Testis (tissue), 2 donors: ENCODE results near the gene COCH.
"Not testable (repeated sequence)": the region's sequence is repeated elsewhere in the genome, so short reads cannot be mapped to it uniquely, and the experiment has no call there.

Source experiments
- CTCF ChIP-seq, 3 experiments: fragments of 450-650 bp in 2 of 3; fragments of 200-600 bp in 1 of 3; sonication (generic) in 1 of 3; IDR thresholded peaks; one replicate each; pipeline ENCODE4 v1.5.1; 2016 to 2019; ENCODE audit warnings: antibody characterized with exemption in 3 of 3, mild to moderate bottlenecking in 2 of 3, moderate library complexity in 1 of 3
- POLR2A ChIP-seq: fragments of 450-650 bp; IDR thresholded peaks from one replicate; pipeline ENCODE4 v1.6.1; 2017; ENCODE audit warnings: antibody characterized with exemption, mild to moderate bottlenecking, moderate library complexity

- not testable (repeated sequence) for TF ChIP-seq POLR2A; CTCF (IDR thresholded peaks at IDR 0.05)
These were observed 59.6 kb downstream of the COCH start for GRCh38 chr14:30933937-30934336.
